OCI-LY1 (cell line): ENCODE results near the gene FHIT.

Experiments used
- H2AFZ ChIP-seq: fragments of 200-600 bp; sonication (generic), shearing (Covaris generic); 2 replicates; pipeline ENCODE4 v1.6.0; 2014; ENCODE audit warnings: antibody characterized with exemption, mild to moderate bottlenecking, low read length
- H3F3A ChIP-seq: fragments of 200-600 bp; sonication (generic), shearing (Covaris generic); 2 replicates; pipeline ENCODE4 v1.6.0; 2014; ENCODE audit warnings: mild to moderate bottlenecking, antibody characterized with exemption, low read length, moderate library complexity; ENCODE audit not compliant: insufficient read depth
- H3K27ac ChIP-seq: fragments of 200-600 bp; sonication (generic); 2 replicates; pipeline ENCODE4 v1.5.1; 2014; ENCODE audit warnings: low read length, mixed run types, mild to moderate bottlenecking, low read depth; ENCODE audit not compliant: poor library complexity, severe bottlenecking
- H3K27me3 ChIP-seq: fragments of 200-600 bp; sonication (generic); 2 replicates; pipeline ENCODE4 v1.6.0; 2014; ENCODE audit warnings: antibody characterized with exemption, mild to moderate bottlenecking, low read length, moderate library complexity; ENCODE audit not compliant: insufficient read depth
- H3K36me3 ChIP-seq: fragments of 200-600 bp; sonication (generic); 2 replicates; pipeline ENCODE4 v1.6.1; 2014; ENCODE audit warnings: mild to moderate bottlenecking, antibody characterized with exemption, low read length, moderate library complexity, mixed read lengths; ENCODE audit not compliant: insufficient read depth
- H3K4me1 ChIP-seq: fragments of 200-600 bp; sonication (generic); 2 replicates; pipeline ENCODE4 v1.5.1; 2014; ENCODE audit warnings: mild to moderate bottlenecking, low read length, moderate library complexity; ENCODE audit not compliant: insufficient read depth, severe bottlenecking
- H3K4me2 ChIP-seq: fragments of 200-600 bp; sonication (generic), shearing (Covaris generic); 2 replicates; pipeline ENCODE4 v1.6.1; 2014; ENCODE audit warnings: low read length
- H3K4me3 ChIP-seq: fragments of 200-600 bp; sonication (generic); 2 replicates; pipeline ENCODE4 v1.5.1; 2014; ENCODE audit warnings: low read length, low read depth, mild to moderate bottlenecking, mixed read lengths; ENCODE audit not compliant: poor library complexity, severe bottlenecking
- H3K79me2 ChIP-seq: fragments of 200-600 bp; shearing (Covaris generic); 2 replicates; pipeline ENCODE4 v1.6.1; 2016; ENCODE audit warnings: mixed run types, low read length, mixed read lengths; ENCODE audit not compliant: insufficient read depth
- H3K9ac ChIP-seq: fragments of 200-600 bp; sonication (generic), shearing (Covaris generic); 2 replicates; pipeline ENCODE4 v1.6.1; 2014; ENCODE audit warnings: mild to moderate bottlenecking, low read length, mixed read lengths
- H3K9me2 ChIP-seq: fragments of 200-600 bp; sonication (generic), shearing (Covaris generic); 2 replicates; pipeline ENCODE4 v1.6.1; 2014; ENCODE audit warnings: low read depth, mild to moderate bottlenecking, low read length, mixed read lengths
- H3K9me3 ChIP-seq: fragments of 200-600 bp; shearing (Covaris generic); 2 replicates; pipeline ENCODE4 v1.6.1; 2014; ENCODE audit warnings: low read length, mixed read lengths
- H4K20me1 ChIP-seq: fragments of 200-600 bp; sonication (generic), shearing (Covaris generic); 2 replicates; pipeline ENCODE4 v1.6.0; 2016; ENCODE audit warnings: mild to moderate bottlenecking, low read length; ENCODE audit not compliant: insufficient read depth
- CTCF ChIP-seq: fragments of 200-600 bp; sonication (generic), shearing (Covaris generic); IDR thresholded peaks from 2 replicates; pipeline ENCODE4 v1.5.1; 2017; ENCODE audit warnings: mild to moderate bottlenecking, antibody characterized with exemption, low read length, moderate library complexity, mixed read lengths
- EZH2 ChIP-seq: fragments of 200-600 bp; sonication (generic), shearing (Covaris generic); IDR thresholded peaks from 2 replicates; pipeline ENCODE4 v1.8.0; 2017; ENCODE audit warnings: borderline replicate concordance, mixed run types, mild to moderate bottlenecking, antibody characterized with exemption, low read length, moderate library complexity, mixed read lengths

The FHIT gene

GRCh38 chr3:60001369-60001768, 1249.9 kb downstream of the FHIT start:
- Histone ChIP-seq H3K4me1 (no peaks in the 10 kb centered on the region), H3K36me3 (no peaks in the 10 kb centered on the region), H3K27me3 (no peaks in the 10 kb centered on the region), H4K20me1 (no peaks in the 10 kb centered on the region), H3K4me2 (no peak overlapping the region), H3K9me2 (no peaks in the 10 kb centered on the region), H3K9ac (no peak overlapping the region), H3K9me3 (no peaks in the 10 kb centered on the region), H3F3A (no peaks in the 10 kb centered on the region), H3K79me2 (no peaks in the 10 kb centered on the region), H2AFZ (no peak overlapping the region), H3K4me3 (no peak overlapping the region), H3K27ac (no peak overlapping the region)
- TF ChIP-seq CTCF, result no peak
- no peak for TF ChIP-seq EZH2

GRCh38 chr3:60000311-60001105, 1250.7 kb downstream of the FHIT start:
- no peak overlapping the region for H3K4me2 ChIP-seq
- H3K27me3 ChIP-seq, result no peaks in the 10 kb centered on the region
- H3K79me2 ChIP-seq, result no peaks in the 10 kb centered on the region
- no peaks in the 10 kb centered on the region for H3K9me2 ChIP-seq
- no peak overlapping the region for H3K9ac ChIP-seq
- H3F3A ChIP-seq, result no peaks in the 10 kb centered on the region
- no peak for TF ChIP-seq CTCF
- TF ChIP-seq EZH2, result no peak
- H3K4me3 ChIP-seq, result no peak overlapping the region
- H3K9me3 ChIP-seq, result no peaks in the 10 kb centered on the region
- no peaks in the 10 kb centered on the region for H3K4me1 ChIP-seq
- no peak overlapping the region for H3K27ac ChIP-seq
- no peaks in the 10 kb centered on the region for H4K20me1 ChIP-seq
- no peaks in the 10 kb centered on the region for H3K36me3 ChIP-seq
- H2AFZ ChIP-seq, result no peak overlapping the region

GRCh38 chr3:59998058-59998457, 1253.2 kb downstream of the FHIT start:
- Histone ChIP-seq H3K27ac (no peak overlapping the region), H4K20me1 (no peaks in the 10 kb centered on the region), H3K27me3 (no peaks in the 10 kb centered on the region), H3K4me2 (no peak overlapping the region), H3F3A (no peaks in the 10 kb centered on the region), H3K79me2 (no peaks in the 10 kb centered on the region), H3K4me1 (no peaks in the 10 kb centered on the region), H3K36me3 (no peaks in the 10 kb centered on the region), H2AFZ (no peak overlapping the region), H3K9ac (no peak overlapping the region), H3K4me3 (no peak overlapping the region), H3K9me2 (no peaks in the 10 kb centered on the region), H3K9me3 (no peaks in the 10 kb centered on the region)
- TF ChIP-seq CTCF, result no peak
- TF ChIP-seq EZH2, result no peak
